ENCODE results near the gene SNTA1. TPM values are rescaled to one million over a fixed set of nuclear protein-coding genes. Genes with fewer than 3 reads are reported as not detected.
"Not testable (repeated sequence)": the region's sequence is repeated elsewhere in the genome, so short reads cannot be mapped to it uniquely, and the experiment has no call there.

Gene SNTA1
- total RNA-seq, 5 donors from 2014 or later (not counting 1 experiment from before 2014, with no cell fraction given) = 4.4 to 7.8 (median 5.5) TPM

GRCh38 chr20:33459599-33459998 lies 16.0 kb upstream of the SNTA1 start:
- no peak overlapping the region for H3K27ac Mint-ChIP-seq
- Histone ChIP-seq H3K9me3 (no peaks in the 10 kb centered on the region), H3K27ac (ENCODE audit: low read length) (no peak overlapping the region), H3K27me3 (replicated peaks in 1 of 2; ENCODE audit: control insufficient read depth in 2 of 2, extremely low read depth in 1 of 2, insufficient read depth in 2 of 2, low read length in 1 of 2) (no peaks in the 10 kb centered on the region), H3K36me3 (ENCODE audit: control insufficient read depth in 2 of 2, extremely low read depth in 1 of 2, insufficient read depth in 1 of 2, low read length in 1 of 2) (no peaks in the 10 kb centered on the region), H3K4me1 (ENCODE audit: control insufficient read depth in 1 of 2, extremely low read depth in 1 of 2, insufficient read depth in 2 of 2, low read length in 2 of 2) (peaks cover 0 to 4% of the 10 kb centered on the region in 2 experiments), H3K4me3 (ENCODE audit: control insufficient read depth in 1 of 2, extremely low read depth in 1 of 2, low read length in 1 of 2) (no peak overlapping the region)
- ChIA-PET CTCF (interaction anchor here in 1 of 2 donors (0.6 to 0.7 kb wide), 2 partner anchors 12 to 224 kb away, joined by 7 to 10 read pairs; no protein-coding TSS in a partner anchor), POLR2A (interaction anchor here in 1 of 2 donors (0.7 kb wide), 1 partner anchor 536 kb away, joined by 9 read pairs; no protein-coding TSS in a partner anchor)
- no peaks in the 10 kb centered on the region for H3K36me3 Mint-ChIP-seq
- ATAC-seq (replicated peaks in 1 of 4) (no peak), DNase-seq (no peak)
- 71% methylated on average over 3 of the region's 7 CpGs for WGBS (ENCODE audit: insufficient coverage)
- no peak overlapping the region for H3K4me3 Mint-ChIP-seq
- H3K9me3 Mint-ChIP-seq = no peaks in the 10 kb centered on the region
- H3K4me1 Mint-ChIP-seq = peaks cover 0 to 3% (median 0%) of the 10 kb centered on the region in 3 donors
- no peaks in the 10 kb centered on the region for H3K27me3 Mint-ChIP-seq

- H3K27ac ChIP-seq (ENCODE audit: low read length); H3K4me1 ChIP-seq (ENCODE audit: control insufficient read depth in 1 of 2, extremely low read depth in 1 of 2, insufficient read depth in 2 of 2, low read length in 2 of 2); H3K36me3 Mint-ChIP-seq; H3K4me1 Mint-ChIP-seq; H3K9me3 Mint-ChIP-seq; H3K36me3 ChIP-seq (ENCODE audit: control insufficient read depth in 2 of 2, extremely low read depth in 1 of 2, insufficient read depth in 1 of 2, low read length in 1 of 2); H3K27me3 ChIP-seq (replicated peaks in 1 of 2; ENCODE audit: control insufficient read depth in 2 of 2, extremely low read depth in 1 of 2, insufficient read depth in 2 of 2, low read length in 1 of 2); POLR2A ChIA-PET; H3K27me3 Mint-ChIP-seq; H3K9me3 ChIP-seq; H3K4me3 Mint-ChIP-seq; H3K27ac Mint-ChIP-seq; H3K4me3 ChIP-seq (ENCODE audit: control insufficient read depth in 1 of 2, extremely low read depth in 1 of 2, low read length in 1 of 2): not testable (repeated sequence)
- CTCF ChIA-PET = interaction anchor here (0.6 to 0.7 kb wide), 10 partner anchors 9 to 1996 kb away, joined by 3 to 7 read pairs (median 4); no protein-coding TSS in a partner anchor
- ATAC-seq (replicated peaks in 1 of 4) (peak; percentile 86 to 90 (median 89)), DNase-seq (peak; percentile 17 to 89 (median 70))
- WGBS (ENCODE audit: insufficient coverage) = 0% methylated on average over 3 of the region's 6 CpGs
Measured at GRCh38 chr20:33456916-33457642, 13.5 kb upstream of the SNTA1 start.

DNA sequence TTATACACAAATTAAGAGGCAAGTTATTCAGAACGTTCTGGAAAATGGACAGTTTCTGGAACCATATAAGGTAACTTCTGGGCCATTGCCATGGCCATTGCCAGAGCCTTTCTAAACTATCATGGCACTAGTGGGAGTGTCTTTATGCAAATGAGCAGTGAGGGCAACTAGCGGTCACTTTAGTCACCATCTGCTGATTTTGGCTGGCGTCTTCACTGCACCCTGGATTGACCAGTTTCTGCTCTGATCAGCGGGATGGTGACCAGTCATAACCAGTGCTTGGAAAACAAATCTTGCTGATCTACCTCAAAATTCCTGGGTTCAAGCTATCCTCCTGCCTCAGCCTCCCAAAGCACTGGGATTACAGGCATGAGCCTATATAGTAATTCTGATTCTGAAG lies 7.3 kb upstream of the SNTA1 start:
- POLR2A ChIA-PET = no interaction called here
- H3K36me3 Mint-ChIP-seq = no peaks in the 10 kb centered on the region

GRCh38 chr20:33445881-33446625 lies 2.5 kb upstream of the SNTA1 start:
- Mint-ChIP-seq H3K27me3 (no peaks in the 10 kb centered on the region), H3K4me3 (no peak overlapping the region)

More for the DNA sequence above, 7.3 kb upstream of the SNTA1 start:
- no peaks in the 10 kb centered on the region for H3K4me1 ChIP-seq (ENCODE audit: control insufficient read depth in 1 of 2, extremely low read depth in 1 of 2, insufficient read depth in 2 of 2, low read length in 2 of 2)
- no peak overlapping the region for H3K4me3 ChIP-seq (ENCODE audit: control insufficient read depth in 1 of 2, extremely low read depth in 1 of 2, low read length in 1 of 2)
- CTCF ChIA-PET = interaction anchor here in 1 of 2 donors (0.6 kb wide), 1 partner anchor 16 kb away, joined by 10 read pairs; no protein-coding TSS in a partner anchor
- no peaks in the 10 kb centered on the region for H3K27me3 Mint-ChIP-seq
- no peaks in the 10 kb centered on the region for H3K9me3 ChIP-seq
- ATAC-seq (replicated peaks in 1 of 4) (no peak), DNase-seq (no peak)
- H3K9me3 Mint-ChIP-seq = no peaks in the 10 kb centered on the region
- WGBS (ENCODE audit: insufficient coverage) = 81% methylated on average over 2 of the region's 4 CpGs
- no peak overlapping the region for H3K27ac Mint-ChIP-seq
- peaks cover 0 to 6% (median 0%) of the 10 kb centered on the region in 3 donors for H3K4me1 Mint-ChIP-seq
- no peaks in the 10 kb centered on the region for H3K36me3 ChIP-seq (ENCODE audit: control insufficient read depth in 2 of 2, extremely low read depth in 1 of 2, insufficient read depth in 1 of 2, low read length in 1 of 2)
- H3K27me3 ChIP-seq (replicated peaks in 1 of 2; ENCODE audit: control insufficient read depth in 2 of 2, extremely low read depth in 1 of 2, insufficient read depth in 2 of 2, low read length in 1 of 2) = no peaks in the 10 kb centered on the region
- H3K4me3 Mint-ChIP-seq = no peak overlapping the region
- H3K27ac ChIP-seq (ENCODE audit: low read length) = no peak overlapping the region

GRCh38 chr20:33444797-33445560 lies 1.4 kb upstream of the SNTA1 start:
- H3K27ac ChIP-seq (ENCODE audit: low read length) = peak overlapping the region; percentile 51
- H3K4me3 ChIP-seq (ENCODE audit: control insufficient read depth in 1 of 2, extremely low read depth in 1 of 2, low read length in 1 of 2) = peak overlapping the region in 1 of 2 donors; percentile 90

More at GRCh38 chr20:33445881-33446625, 2.5 kb upstream of the SNTA1 start:
- Histone ChIP-seq H3K27ac (ENCODE audit: low read length) (no peak overlapping the region), H3K36me3 (ENCODE audit: control insufficient read depth in 2 of 2, extremely low read depth in 1 of 2, insufficient read depth in 1 of 2, low read length in 1 of 2) (no peaks in the 10 kb centered on the region), H3K4me3 (ENCODE audit: control insufficient read depth in 1 of 2, extremely low read depth in 1 of 2, low read length in 1 of 2) (no peak overlapping the region), H3K4me1 (ENCODE audit: control insufficient read depth in 1 of 2, extremely low read depth in 1 of 2, insufficient read depth in 2 of 2, low read length in 2 of 2) (peaks cover 3 to 23% of the 10 kb centered on the region in 2 experiments), H3K27me3 (replicated peaks in 1 of 2; ENCODE audit: control insufficient read depth in 2 of 2, extremely low read depth in 1 of 2, insufficient read depth in 2 of 2, low read length in 1 of 2) (no peaks in the 10 kb centered on the region), H3K9me3 (no peaks in the 10 kb centered on the region)
- ATAC-seq (replicated peaks in 1 of 4) (no peak), DNase-seq (no peak)
- Mint-ChIP-seq H3K27ac (peak overlapping the region; percentile 62 to 63), H3K36me3 (no peaks in the 10 kb centered on the region), H3K4me1 (peaks cover 20 to 27% (median 27%) of the 10 kb centered on the region in 3 donors), H3K9me3 (no peaks in the 10 kb centered on the region)
- no CpG with 5 or more reads among the region's 4 CpGs for WGBS (ENCODE audit: insufficient coverage)
- CTCF ChIA-PET = interaction anchor here in 1 of 2 donors (1.8 kb wide), 1 partner anchor 54 kb away, joined by 4 read pairs; no protein-coding TSS in a partner anchor
- POLR2A ChIA-PET = interaction anchor here in 1 of 2 donors (0.6 kb wide), 1 partner anchor 50 kb away, joined by 5 read pairs; no protein-coding TSS in a partner anchor

More at GRCh38 chr20:33444797-33445560, 1.4 kb upstream of the SNTA1 start:
- DNase-seq (peak in 20 of 35 experiments; percentile 2 to 57 (median 16)), ATAC-seq (replicated peaks in 1 of 4) (peak in 1 of 4 experiments; percentile 17)
- Mint-ChIP-seq H3K36me3 (no peaks in the 10 kb centered on the region), H3K27me3 (no peaks in the 10 kb centered on the region), H3K4me1 (peaks cover 21 to 27% (median 27%) of the 10 kb centered on the region in 3 donors), H3K27ac (peak overlapping the region; percentile 82 to 90), H3K4me3 (peak overlapping the region; percentile 89 to 90 (median 89)), H3K9me3 (no peaks in the 10 kb centered on the region)
- WGBS (ENCODE audit: insufficient coverage) = no CpG with 5 or more reads among the region's 4 CpGs
- ChIA-PET POLR2A (interaction anchor here (0.6 to 0.9 kb wide), 7 partner anchors 45 to 1604 kb away, joined by 3 to 9 read pairs (median 4); partner anchors contain the start of gene CBFA2T2 (in 1 of the 2)), CTCF (interaction anchor here (0.6 to 2.4 kb wide), 10 partner anchors 8 to 664 kb away, joined by 3 to 11 read pairs (median 4); partner anchors contain the start of genes ACTL10 (in 2 of the 2), CBFA2T2 (in 1 of the 2) and CDK5RAP1 (in 1 of the 2))
- H3K27me3 ChIP-seq (replicated peaks in 1 of 2; ENCODE audit: control insufficient read depth in 2 of 2, extremely low read depth in 1 of 2, insufficient read depth in 2 of 2, low read length in 1 of 2) = no peaks in the 10 kb centered on the region
- H3K36me3 ChIP-seq (ENCODE audit: control insufficient read depth in 2 of 2, extremely low read depth in 1 of 2, insufficient read depth in 1 of 2, low read length in 1 of 2) = no peaks in the 10 kb centered on the region
- H3K4me1 ChIP-seq (ENCODE audit: control insufficient read depth in 1 of 2, extremely low read depth in 1 of 2, insufficient read depth in 2 of 2, low read length in 2 of 2) = peaks cover 3 to 23% of the 10 kb centered on the region in 2 experiments
- no peaks in the 10 kb centered on the region for H3K9me3 ChIP-seq
